HL-60/S4 treated with retinoic acid at 250 ng/mL for 4 days and 3 days (cell line): Measurements from ENCODE around the gene FBXO45.
"Not testable (repeated sequence)": the region's sequence is repeated elsewhere in the genome, so short reads cannot be mapped to it uniquely, and the experiment has no call there.

Experiments used
- in situ Hi-C: fragments of 300-500 bp; cut with MboI; formaldehyde crosslinking; loops from 2 replicates; pipeline ENCODE4 v1.7.0; 2022; ENCODE audit warnings: low sequenced_read_pairs

Gene FBXO45

GRCh38 chr3:196611761-196612483, 43.5 kb downstream of the FBXO45 start:
- in situ Hi-C loops = loop anchor here (10.0 kb wide), 1 partner anchor 73 kb away; no protein-coding TSS in a partner anchor

- in situ Hi-C loops = loop anchor here (10.0 kb wide), 1 partner anchor 70 kb away; no protein-coding TSS in a partner anchor
Observed at GRCh38 chr3:196615234-196615633, 46.8 kb downstream of the FBXO45 start.

GRCh38 chr3:196617256-196617655, 48.8 kb downstream of the FBXO45 start:
- in situ Hi-C loops = loop anchor here (10.0 kb wide), 1 partner anchor 68 kb away; no protein-coding TSS in a partner anchor

GRCh38 chr3:196619223-196619622, 50.8 kb downstream of the FBXO45 start:
- in situ Hi-C loops = loop anchor here (10.0 kb wide), 1 partner anchor 66 kb away; no protein-coding TSS in a partner anchor

GRCh38 chr3:196619627-196620026, 51.2 kb downstream of the FBXO45 start:
- in situ Hi-C loops = loop anchor here (10.0 kb wide), 1 partner anchor 65 kb away; no protein-coding TSS in a partner anchor

GRCh38 chr3:196620161-196620604, 51.7 kb downstream of the FBXO45 start:
- in situ Hi-C loops = no loop called here

- in situ Hi-C loops = no loop called here
Observed at GRCh38 chr3:196620684-196621083, 52.2 kb downstream of the FBXO45 start.

GRCh38 chr3:196621611-196622010, 53.2 kb downstream of the FBXO45 start:
- in situ Hi-C loops = no loop called here

- in situ Hi-C loops = no loop called here
Observed at GRCh38 chr3:196624067-196624790, 55.8 kb downstream of the FBXO45 start.

- in situ Hi-C loops = no loop called here
Observed at GRCh38 chr3:196624907-196625306, 56.4 kb downstream of the FBXO45 start.

- in situ Hi-C loops = no loop called here
Observed at GRCh38 chr3:196625331-196625730, 56.9 kb downstream of the FBXO45 start.

- in situ Hi-C loops = no loop called here
Observed at GRCh38 chr3:196627918-196628231, 59.4 kb downstream of the FBXO45 start.

- in situ Hi-C loops = no loop called here
Observed at GRCh38 chr3:196629228-196629627, 60.8 kb downstream of the FBXO45 start.

GRCh38 chr3:196631682-196632045, 63.2 kb downstream of the FBXO45 start:
- in situ Hi-C loops = no loop called here

- in situ Hi-C loops = no loop called here
Observed at GRCh38 chr3:196632046-196632751, 63.7 kb downstream of the FBXO45 start.

- in situ Hi-C loops = no loop called here
Observed at GRCh38 chr3:196633555-196634151, 65.2 kb downstream of the FBXO45 start.

- in situ Hi-C loops = no loop called here
Observed at GRCh38 chr3:196634224-196634623, 65.8 kb downstream of the FBXO45 start.

- in situ Hi-C loops = no loop called here
Observed at GRCh38 chr3:196634829-196635228, 66.4 kb downstream of the FBXO45 start.

- in situ Hi-C loops = no loop called here
Observed at GRCh38 chr3:196636369-196637349, 68.2 kb downstream of the FBXO45 start.

GRCh38 chr3:196637941-196638340, 69.5 kb downstream of the FBXO45 start:
- in situ Hi-C loops = not testable (repeated sequence)
